HG03175 (cell line): ENCODE results near the gene CCDC24.

Experiments used
- ATAC-seq: cut with Tn5 transposase; IDR thresholded peaks from one replicate; pipeline ENCODE4 v1.9.1; 2021; ENCODE audit warnings: mild to moderate bottlenecking, moderate library complexity; ENCODE audit not compliant: unreplicated experiment

The CCDC24 gene

DNA sequence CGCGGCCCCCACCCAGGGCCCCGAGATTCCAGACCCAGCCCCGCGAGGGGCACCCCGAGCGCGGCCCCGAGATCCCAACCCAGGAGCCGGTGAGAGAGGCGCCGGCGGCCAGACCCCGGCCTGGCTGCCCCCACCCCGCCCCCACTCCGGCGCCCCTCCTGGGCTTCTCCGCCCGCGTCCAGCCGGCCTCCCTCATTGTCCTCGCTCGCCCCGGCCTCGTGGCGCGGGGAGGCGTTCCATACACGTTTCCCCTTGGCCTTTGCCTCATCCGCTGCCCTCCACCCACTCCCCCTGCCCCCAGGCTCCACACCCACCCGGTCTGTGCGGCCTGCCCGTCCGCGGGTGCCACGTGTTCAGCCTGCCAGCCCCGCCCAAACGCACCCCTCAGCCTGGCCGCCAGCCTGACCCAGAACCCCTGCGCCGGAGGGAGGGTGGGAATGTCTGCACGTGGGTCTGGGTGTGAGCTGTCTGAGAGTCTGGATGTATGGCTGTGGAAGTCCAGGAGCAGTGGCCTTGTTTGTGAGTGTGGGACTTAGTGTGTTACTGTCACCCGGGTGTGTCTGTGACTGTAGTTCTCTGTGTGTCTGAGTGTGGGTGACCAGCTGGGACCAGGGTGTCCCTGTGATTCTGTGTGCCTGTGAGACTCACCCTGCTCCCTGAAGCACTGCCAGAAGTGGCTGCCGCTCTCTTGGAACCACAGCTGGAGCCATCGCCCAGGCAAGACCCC, 11.7 kb upstream of the CCDC24 start:
- no peak for ATAC-seq

DNA sequence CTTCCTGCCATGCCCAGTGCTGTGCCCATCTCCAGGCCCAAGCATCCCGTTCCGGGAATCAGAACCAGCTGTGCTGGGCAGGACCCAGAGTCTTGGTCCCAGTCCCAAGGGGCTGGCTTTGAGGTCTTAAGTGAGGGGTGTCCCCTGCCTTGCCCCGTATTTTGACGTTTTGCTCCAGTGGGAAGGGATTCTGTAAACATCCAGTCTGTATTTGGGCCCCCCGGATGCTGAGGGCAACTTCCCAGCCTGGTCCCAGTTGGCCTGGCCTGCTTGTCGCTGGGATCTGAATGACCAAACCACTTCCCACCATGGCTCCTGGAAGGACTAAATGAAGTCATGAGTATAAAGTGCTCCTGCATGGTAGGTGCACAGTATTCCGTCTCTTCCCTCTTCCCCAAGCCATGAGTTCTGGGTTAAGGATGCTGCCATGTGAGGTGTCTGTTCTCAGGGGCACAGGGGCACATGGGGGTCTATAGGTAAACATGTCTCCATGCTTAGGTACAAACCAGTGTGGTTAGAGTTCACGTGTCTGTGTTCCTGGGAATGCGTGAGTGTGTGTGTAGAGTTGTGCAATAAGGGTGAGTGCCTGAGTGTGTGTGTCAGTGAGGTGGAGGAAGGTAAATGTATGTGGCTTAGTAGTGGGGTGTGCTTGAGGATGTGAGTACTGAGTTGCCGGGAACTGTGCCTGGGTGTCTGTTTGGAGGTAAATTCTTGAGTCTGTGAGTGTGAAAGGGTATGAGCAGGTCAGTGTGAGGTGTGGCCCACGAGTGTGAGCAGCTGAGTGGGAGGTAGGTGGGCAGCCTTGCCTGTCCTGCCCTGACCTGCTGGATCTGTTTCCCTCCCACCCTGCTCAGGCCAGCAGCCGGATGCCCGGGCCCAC, 10.9 kb upstream of the CCDC24 start:
- ATAC-seq, result no peak

DNA sequence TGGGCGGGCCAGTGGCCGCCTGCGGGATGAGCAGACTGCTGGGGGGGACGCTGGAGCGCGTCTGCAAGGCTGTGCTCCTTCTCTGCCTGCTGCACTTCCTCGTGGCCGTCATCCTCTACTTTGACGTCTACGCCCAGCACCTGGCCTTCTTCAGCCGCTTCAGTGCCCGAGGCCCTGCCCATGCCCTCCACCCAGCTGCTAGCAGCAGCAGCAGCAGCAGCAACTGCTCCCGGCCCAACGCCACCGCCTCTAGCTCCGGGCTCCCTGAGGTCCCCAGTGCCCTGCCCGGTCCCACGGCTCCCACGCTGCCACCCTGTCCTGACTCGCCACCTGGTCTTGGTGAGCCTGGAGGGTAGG, 10.3 kb upstream of the CCDC24 start:
- ATAC-seq, result no peak

DNA sequence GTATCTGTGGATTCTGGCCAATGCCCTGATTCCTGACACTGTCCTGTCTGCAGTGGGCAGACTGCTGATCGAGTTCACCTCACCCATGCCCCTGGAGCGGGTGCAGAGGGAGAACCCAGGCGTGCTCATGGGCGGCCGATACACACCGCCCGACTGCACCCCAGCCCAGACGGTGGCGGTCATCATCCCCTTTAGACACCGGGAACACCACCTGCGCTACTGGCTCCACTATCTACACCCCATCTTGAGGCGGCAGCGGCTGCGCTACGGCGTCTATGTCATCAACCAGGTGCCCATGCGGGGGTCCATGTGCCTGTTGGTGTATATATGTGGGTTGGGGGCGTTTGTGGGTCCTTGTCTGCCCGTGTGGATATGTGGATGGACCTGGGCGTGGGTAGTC, 9.8 kb upstream of the CCDC24 start:
- ATAC-seq, result no peak

DNA sequence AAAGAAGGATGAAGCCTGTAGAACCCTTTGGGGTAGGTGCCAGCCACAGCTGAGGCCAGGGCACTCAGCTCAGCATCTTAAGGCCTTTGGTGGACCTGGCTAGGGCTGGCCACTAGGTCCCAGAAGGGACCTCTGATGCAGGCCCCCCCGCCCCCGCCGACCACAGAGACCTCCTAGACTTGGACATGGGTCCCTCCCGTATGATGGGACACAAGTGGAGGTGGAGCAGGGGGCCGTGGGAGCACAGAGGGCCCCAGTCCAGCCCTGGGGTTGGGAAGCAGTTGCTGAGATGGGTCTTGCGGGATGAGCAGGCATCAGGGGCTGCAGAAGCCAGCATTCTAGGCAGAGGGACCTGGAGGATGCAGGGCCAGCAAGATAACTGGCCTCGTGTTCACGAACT, 9.2 kb upstream of the CCDC24 start:
- ATAC-seq, result no peak

DNA sequence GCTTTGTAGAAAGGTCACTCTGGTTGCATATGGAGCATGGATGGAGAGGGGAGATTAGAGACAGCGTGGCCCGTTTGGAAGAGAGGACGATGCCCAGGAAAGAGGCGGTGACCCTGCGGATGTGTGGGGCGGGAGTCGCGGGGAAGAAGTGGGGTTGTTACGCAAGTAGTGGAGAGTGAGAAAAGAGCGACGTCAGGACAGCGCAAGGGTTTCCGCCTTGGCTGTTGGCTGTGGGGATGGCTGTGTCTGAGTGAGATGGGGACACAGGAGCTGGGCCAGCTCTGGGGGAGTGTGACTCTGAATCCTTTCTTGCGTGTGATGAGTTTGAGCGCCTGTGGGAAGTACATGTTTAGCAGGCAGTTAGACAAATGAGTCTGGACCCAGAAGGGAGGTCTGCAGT, 8.6 kb upstream of the CCDC24 start:
- ATAC-seq, result no peak

DNA sequence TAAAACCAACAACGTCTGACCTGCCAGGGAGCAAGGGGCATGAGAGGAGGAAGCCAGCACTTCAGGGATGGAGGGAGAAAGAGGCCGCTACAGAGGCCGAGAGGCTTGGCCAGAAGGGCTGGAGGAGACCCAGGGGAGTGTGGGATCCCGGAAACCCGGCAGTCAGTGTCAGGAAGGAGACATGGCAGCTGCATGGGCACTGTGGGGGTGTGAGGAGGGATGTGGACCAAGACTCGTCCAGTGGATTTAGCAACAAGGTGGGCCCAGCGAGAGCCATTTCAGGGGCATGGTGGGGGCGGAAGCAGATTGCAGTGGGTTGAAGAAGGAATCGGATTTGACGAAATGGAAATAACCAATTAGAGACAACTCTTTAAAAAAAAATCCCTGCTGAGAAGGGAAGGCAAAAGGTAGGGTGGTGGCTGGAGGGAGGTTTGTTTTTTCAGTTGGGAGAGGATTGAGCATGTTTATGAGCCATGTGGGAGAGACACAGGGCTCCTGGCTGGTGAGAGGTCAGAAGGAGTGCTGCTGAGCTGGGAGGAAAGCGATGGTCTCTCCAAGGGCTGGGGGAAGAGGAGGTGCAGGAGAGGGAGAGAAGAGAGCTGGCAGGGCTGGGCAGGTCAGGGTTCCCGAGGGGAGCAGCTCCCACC, 8.0 kb upstream of the CCDC24 start:
- ATAC-seq, result no peak

DNA sequence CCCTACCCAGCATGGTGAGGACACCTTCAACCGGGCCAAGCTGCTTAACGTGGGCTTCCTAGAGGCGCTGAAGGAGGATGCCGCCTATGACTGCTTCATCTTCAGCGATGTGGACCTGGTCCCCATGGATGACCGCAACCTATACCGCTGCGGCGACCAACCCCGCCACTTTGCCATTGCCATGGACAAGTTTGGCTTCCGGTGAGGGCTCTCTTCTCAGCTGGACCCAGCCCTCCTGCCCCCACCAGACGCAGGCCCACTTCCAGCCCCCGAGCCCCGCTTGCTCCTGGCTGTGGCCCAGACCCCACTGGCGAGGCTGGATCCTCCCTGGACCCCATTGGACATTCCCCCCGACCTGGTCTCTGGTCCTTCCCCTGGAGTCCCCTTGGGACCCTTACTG, 6.5 kb upstream of the CCDC24 start:
- no peak for ATAC-seq

DNA sequence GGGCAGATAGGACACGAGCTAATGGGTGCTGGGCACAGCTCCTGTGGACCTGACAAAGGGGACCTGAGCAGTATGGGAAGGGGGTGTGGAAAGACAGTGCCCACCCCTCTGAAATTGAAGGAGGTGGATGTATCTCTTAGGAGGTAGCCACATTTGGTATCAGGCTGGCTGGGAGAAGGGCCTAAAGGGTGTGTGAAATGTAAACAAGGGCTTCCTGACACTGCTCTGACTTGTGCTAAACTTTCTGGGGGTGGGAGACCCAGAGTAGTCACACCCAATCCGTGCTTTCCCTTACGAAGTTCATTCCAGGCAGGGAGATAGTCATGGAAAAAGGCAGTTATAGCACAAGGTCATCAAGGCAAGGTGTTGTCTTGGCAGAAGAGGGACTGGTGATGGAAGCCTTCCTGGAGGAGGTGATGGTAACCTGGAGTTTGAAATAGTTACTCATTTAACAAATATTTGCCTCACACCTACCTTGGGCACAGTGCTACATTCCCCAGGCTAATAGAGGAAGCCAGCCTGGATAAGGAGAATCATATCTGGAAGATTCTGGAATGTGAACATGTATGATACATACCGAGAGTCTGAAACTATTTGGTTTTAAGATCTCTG, 5.3 kb upstream of the CCDC24 start:
- ATAC-seq, result no peak

DNA sequence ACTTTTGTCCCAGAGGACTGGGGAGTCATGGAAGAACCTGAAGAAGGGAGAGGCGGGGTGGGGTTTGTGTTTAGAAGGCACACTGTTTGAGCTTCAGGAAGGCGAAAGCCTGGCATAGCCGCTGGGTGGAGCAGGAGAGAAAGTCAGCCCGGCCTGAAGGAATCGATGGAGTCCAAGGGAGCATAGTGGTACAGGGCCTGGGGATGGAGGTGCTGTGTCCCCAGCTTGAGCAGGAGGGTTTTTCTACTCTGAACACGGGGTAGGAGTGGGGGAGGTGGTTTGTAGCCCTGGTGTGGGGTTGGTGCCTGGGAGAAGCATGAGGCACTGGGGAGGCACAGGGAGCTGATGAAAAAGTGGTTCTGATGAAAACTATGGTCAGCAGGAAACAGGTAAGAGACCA, 4.7 kb upstream of the CCDC24 start:
- ATAC-seq, result no peak

DNA sequence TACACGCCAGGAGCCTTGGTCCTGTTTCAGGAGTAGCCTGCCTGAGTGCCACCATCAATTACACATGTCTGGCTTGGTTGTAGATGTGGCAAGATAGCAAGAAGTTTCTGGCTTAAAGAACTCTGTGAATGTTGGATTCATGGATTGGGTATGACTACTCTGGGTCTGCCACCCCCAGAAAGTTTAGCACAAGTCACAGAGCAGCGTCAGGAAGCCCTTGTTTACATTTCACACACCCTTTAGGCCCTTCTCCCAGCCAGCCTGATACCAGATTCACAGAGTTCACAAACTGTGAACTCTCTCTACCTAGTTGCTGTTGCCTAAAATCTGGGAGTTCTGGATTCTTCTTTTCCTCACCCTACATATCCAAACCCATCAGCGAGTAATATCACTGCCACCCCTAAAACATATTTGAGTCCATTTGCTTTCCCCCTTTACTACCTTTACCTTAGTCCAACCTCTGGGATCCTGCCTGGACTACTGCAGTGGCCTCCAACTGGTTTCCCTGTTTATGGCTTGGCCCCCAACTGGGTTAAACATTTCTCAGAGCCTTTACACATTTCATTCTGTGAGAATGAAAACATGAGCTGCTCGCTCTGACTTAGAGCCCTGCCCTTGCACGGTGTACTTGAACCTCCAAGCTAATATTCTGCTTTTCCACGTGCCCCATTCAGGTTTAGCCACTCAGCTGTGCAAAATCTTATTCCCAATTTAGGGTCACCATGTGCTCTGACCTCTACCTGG, 4.1 kb upstream of the CCDC24 start:
- ATAC-seq, result no peak

DNA sequence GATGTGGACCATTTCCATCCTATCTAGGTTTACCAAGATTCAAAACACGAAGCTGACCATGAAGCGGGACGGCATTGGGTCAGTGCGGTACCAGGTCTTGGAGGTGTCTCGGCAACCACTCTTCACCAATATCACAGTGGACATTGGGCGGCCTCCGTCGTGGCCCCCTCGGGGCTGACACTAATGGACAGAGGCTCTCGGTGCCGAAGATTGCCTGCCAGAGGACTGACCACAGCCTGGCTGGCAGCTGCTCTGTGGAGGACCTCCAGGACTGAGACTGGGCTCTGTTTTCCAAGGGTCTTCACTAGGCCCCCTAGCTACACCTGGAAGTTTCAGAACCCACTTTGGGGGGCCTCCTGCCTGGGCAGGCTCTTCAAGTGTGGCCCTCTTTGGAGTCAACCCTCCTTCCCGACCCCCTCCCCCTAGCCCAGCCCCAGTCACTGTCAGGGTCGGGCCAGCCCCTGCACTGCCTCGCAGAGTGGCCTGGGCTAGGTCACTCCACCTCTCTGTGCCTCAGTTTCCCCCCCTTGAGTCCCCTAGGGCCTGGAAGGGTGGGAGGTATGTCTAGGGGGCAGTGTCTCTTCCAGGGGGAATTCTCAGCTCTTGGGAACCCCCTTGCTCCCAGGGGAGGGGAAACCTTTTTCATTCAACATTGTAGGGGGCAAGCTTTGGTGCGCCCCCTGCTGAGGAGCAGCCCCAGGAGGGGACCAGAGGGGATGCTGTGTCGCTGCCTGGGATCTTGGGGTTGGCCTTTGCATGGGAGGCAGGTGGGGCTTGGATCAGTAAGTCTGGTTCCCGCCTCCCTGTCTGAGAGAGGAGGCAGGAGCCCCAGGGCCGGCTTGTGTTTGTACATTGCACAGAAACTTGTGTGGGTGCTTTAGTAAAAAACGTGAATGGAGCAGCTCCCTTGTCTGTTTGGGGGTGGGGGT, 864 bp upstream of the CCDC24 start:
- ATAC-seq, result no peak

DNA sequence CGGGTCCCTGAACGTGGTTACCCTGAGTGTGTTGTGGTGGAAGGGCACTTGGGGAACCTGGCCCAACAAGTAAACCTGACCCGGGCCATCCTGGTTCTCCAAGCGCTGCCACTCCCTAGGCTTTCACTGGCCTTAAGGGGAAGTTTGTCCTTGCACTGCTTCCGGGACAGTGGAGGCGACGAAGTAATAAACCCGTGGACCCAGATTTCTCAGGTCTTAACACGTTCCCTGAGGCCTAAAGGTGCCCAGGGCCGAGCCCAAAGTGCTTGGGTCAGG, 261 bp upstream of the CCDC24 start:
- no peak for ATAC-seq

DNA sequence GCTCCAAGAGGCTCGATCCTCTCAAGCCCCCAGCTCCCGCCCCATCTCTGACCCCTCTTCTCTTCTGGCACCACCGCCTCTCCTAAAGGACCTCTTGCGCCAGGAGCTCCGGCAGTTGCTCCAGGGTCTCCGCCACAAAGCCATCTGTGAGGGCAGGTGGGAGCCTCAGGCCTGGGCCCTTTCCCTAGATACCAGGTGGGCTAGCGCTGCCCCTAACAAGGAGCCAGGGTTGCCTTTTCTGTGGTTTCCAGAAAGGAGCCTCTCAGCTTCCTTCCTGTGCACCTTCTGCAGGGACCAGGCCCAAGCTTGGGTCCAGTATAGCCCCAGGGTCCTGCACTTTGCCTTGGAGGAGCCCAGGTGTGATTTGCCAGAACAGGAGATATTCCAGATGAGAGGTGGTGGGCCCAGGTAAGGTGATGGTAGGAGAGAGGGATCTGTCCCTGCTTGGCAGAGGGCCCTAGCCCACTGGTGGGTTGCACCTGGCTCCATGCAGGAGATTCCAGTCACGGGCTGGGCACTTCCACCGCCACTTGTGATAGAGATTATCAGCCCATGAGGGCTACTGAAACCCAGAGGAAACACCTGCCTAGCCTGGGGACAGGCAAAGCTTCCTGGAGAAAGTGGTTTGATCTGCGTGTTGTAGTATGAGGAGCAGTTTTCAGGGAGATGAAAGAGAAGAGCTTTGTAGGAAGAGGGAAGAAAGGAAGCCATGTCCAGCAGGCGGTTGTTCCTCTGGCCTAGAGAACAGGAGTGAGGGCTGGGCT, 1.0 kb downstream of the CCDC24 start:
- no peak for ATAC-seq

DNA sequence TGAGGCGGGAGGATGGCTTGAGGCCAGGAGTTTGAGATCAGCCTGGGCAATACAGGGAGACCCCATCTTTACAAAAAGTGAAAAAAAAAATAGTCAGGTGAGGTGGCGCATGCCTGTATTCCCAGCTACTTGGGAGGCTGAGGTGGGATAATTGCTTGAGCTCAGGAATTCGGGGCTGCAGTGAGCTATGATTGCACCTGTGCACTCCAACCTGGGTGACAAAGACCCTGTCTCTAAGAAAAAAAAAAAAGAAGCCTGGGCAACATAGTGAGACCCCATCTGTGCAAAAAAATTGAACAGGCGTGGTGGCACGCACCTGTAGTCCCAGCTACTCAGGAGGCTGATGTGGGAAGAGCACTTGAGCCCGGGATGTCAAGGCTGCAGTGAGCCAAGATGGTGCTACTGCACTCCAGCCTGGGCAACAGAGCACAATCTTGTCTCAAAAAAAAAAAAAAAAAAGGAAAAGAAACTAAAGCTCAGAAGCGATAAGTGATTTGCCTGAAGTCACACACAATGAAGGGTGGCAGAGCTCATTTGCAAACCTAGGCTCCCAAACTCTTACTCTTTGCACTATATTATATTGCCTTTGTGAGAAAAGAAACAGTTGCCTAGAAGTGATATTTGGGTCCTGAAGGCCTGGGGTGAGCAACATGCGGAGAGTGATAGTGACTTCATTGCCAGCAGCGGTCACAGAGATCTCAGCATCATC, 2.0 kb downstream of the CCDC24 start:
- ATAC-seq, result no peak

DNA sequence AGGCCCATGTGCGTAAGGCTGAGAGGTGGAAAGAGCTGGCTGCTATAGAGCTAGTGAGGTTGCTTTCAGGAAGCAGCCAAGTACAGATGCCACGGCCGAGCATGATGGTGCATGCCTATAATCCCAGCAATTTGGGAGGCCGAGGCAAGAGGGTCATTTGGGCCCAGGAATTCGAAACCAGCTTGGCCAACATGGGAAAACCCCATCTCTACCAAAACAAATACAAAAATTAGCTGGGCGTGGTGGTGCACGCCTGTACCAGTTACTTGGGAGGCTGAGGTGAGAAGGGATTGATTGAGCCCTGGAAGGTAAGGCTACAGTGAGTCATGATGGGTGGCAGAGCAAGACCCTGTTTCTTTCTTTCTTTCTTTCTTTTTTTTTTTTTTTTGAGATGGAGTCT, 2.7 kb downstream of the CCDC24 start:
- no peak for ATAC-seq

DNA sequence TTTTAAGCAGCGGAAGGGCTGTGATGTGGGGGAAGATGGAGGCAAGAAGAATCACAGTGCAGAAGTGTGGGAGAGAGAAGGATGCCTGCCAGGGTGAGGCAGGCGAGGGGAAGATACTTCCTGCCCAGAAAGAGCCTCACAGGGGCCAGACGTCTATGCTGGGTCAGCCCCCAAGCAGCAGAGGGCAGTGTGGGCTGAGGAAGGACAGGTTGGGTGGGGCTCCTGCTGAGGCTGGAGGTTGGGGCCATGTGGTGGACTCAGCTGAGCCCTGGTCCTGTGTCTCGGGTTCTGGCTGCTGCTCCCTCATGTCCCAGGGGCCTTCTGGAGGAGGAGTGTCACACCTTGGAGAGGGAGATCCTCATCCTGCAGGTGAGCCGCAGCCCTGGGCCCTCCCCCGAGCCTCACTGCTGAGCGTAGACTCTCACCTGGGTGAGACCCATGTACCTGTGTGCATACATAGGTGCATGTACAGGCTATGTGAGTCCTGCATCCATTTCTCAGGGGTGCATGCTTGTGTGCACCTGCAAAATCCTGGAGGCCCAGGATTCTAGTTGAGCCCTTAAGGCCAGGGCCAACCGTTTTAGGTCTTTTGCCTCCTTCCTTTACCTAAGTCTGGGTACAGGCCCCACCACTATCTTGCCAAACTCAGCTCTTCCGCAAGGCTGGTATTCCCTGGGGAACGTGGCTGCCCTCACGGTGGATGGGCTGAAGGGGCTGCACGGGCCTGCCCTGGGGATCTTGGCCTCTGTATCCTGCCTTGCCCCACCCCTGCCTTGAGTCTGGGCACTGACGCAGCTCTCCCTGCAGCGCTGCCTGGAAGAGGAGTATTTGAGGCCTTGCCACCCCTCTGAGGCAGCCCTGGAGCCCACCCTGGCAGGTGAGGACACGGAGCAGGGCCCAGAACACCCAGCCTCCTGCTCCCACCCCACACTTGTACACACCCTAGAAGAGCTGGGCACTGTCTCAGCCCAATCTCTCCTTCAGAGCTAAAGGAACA, 3.7 kb downstream of the CCDC24 start:
- no peak for ATAC-seq
